Stimulated activated CD4-positive, alpha-beta T cell treated with anti-CD3 and anti-CD28 coated beads, Interleukin-15, amount 100 ng/mL, for 1 hour (primary cell): ENCODE data around the gene EN2.
"Not testable (repeated sequence)": the region's sequence is repeated elsewhere in the genome, so short reads cannot be mapped to it uniquely, and the experiment has no call there.

Source experiments
- DNase-seq, 2 donors: peaks; one replicate each; pipeline ENCODE4 v3.0.0-alpha.2; 2020; ENCODE audit warnings: low read depth in 1 of 2, low spot score in 1 of 2

Gene EN2

GRCh38 chr7:155425887-155426286, 32.0 kb upstream of the EN2 start:
- DNase-seq: no peak

- no peak for DNase-seq
Measured at GRCh38 chr7:155426543-155427410, 31.2 kb upstream of the EN2 start.

- no peak for DNase-seq
Measured at GRCh38 chr7:155427411-155428038, 30.4 kb upstream of the EN2 start.

- DNase-seq: no peak
Measured at GRCh38 chr7:155428171-155428834, 29.6 kb upstream of the EN2 start.

- no peak for DNase-seq
Measured at GRCh38 chr7:155429651-155430050, 28.3 kb upstream of the EN2 start.

GRCh38 chr7:155430606-155431005, 27.3 kb upstream of the EN2 start:
- DNase-seq: no peak

GRCh38 chr7:155431231-155431630, 26.7 kb upstream of the EN2 start:
- no peak for DNase-seq

- DNase-seq: no peak
Measured at GRCh38 chr7:155431711-155432110, 26.2 kb upstream of the EN2 start.

- DNase-seq: no peak
Measured at GRCh38 chr7:155435110-155435509, 22.8 kb upstream of the EN2 start.

GRCh38 chr7:155437836-155438235, 20.1 kb upstream of the EN2 start:
- no peak for DNase-seq

GRCh38 chr7:155438777-155439176, 19.2 kb upstream of the EN2 start:
- no peak for DNase-seq

GRCh38 chr7:155439311-155440017, 18.5 kb upstream of the EN2 start:
- no peak for DNase-seq

- no peak for DNase-seq
Measured at GRCh38 chr7:155440018-155440410, 17.9 kb upstream of the EN2 start.

- no peak for DNase-seq
Measured at GRCh38 chr7:155441856-155442255, 16.1 kb upstream of the EN2 start.

- no peak for DNase-seq
Measured at GRCh38 chr7:155444746-155445145, 13.2 kb upstream of the EN2 start.

- not testable (repeated sequence) for DNase-seq
Measured at GRCh38 chr7:155445606-155446005, 12.3 kb upstream of the EN2 start.

- DNase-seq: no peak
Measured at GRCh38 chr7:155447603-155448002, 10.3 kb upstream of the EN2 start.

- no peak for DNase-seq
Measured at GRCh38 chr7:155448632-155449007, 9.3 kb upstream of the EN2 start.

GRCh38 chr7:155449008-155449868, 8.7 kb upstream of the EN2 start:
- DNase-seq: no peak

GRCh38 chr7:155449869-155450557, 7.9 kb upstream of the EN2 start:
- DNase-seq: no peak
